PFSK-1 (cell line): ENCODE data around the gene SMIM43.

ENCODE experiments used
- FOXP2 ChIP-seq: optimal IDR thresholded peaks from 2 replicates; pipeline ENCODE3; 2011; ENCODE audit warnings: borderline replicate concordance, control low read depth, inconsistent platforms; ENCODE audit not compliant: insufficient read depth; ENCODE audit errors: extremely low read length, extremely low read depth
- POLR2AphosphoS5 ChIP-seq: IDR thresholded peaks from 2 replicates; pipeline ENCODE4 v1.6.1; 2012; ENCODE audit warnings: low read depth, mild to moderate bottlenecking, control low read depth, low read length, moderate library complexity
- SIN3A ChIP-seq: IDR thresholded peaks from 2 replicates; pipeline ENCODE4 v1.6.1; 2012; ENCODE audit warnings: mild to moderate bottlenecking, low read length, moderate library complexity, borderline replicate concordance; ENCODE audit not compliant: insufficient read depth
- TAF1 ChIP-seq: IDR thresholded peaks from 2 replicates; pipeline ENCODE4 v1.6.1; 2012; ENCODE audit warnings: low read length, control low read depth, borderline replicate concordance; ENCODE audit not compliant: insufficient read depth
- TF ChIP-seq, protein P1 (sequence below), 2 experiments: IDR thresholded peaks; 2 replicates each; pipeline versions ENCODE4 v1.6.1 to v1.8.0; 2011 to 2012; ENCODE audit warnings: low read depth in 2 of 2, low read length in 2 of 2, control low read depth in 1 of 2, inconsistent platforms in 1 of 2, mild to moderate bottlenecking in 1 of 2, moderate library complexity in 1 of 2; ENCODE audit not compliant: insufficient read depth in 1 of 2

DNA sequence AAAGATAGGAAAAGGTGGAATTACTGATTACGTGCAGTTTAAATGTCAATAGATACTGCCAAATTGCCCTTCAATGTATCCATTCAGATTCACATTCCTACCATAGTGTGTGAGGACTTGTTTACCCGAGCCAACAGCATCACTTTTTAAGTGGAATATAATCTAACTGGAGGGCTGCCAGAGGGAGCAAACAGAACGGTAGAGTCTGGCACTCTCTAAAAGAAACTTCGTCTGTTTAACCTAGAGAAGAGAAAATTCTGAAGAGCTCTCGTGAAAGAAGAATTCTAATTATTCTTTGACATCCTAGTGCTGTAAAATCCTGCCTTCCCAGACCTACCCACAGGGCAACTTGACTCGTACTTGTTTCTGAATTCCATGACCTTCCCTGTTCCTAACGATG lies 23.2 kb downstream of the SMIM43 start:
- TF ChIP-seq, protein P1, sequence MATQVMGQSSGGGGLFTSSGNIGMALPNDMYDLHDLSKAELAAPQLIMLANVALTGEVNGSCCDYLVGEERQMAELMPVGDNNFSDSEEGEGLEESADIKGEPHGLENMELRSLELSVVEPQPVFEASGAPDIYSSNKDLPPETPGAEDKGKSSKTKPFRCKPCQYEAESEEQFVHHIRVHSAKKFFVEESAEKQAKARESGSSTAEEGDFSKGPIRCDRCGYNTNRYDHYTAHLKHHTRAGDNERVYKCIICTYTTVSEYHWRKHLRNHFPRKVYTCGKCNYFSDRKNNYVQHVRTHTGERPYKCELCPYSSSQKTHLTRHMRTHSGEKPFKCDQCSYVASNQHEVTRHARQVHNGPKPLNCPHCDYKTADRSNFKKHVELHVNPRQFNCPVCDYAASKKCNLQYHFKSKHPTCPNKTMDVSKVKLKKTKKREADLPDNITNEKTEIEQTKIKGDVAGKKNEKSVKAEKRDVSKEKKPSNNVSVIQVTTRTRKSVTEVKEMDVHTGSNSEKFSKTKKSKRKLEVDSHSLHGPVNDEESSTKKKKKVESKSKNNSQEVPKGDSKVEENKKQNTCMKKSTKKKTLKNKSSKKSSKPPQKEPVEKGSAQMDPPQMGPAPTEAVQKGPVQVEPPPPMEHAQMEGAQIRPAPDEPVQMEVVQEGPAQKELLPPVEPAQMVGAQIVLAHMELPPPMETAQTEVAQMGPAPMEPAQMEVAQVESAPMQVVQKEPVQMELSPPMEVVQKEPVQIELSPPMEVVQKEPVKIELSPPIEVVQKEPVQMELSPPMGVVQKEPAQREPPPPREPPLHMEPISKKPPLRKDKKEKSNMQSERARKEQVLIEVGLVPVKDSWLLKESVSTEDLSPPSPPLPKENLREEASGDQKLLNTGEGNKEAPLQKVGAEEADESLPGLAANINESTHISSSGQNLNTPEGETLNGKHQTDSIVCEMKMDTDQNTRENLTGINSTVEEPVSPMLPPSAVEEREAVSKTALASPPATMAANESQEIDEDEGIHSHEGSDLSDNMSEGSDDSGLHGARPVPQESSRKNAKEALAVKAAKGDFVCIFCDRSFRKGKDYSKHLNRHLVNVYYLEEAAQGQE (IDR thresholded peaks at IDR 0.05; ENCODE audit: insufficient read depth in 1 of 2, low read depth in 2 of 2, low read length in 2 of 2): no peak
- TF ChIP-seq POLR2AphosphoS5 (no peak), TAF1 (no peak), SIN3A (no peak), FOXP2 (no peak)
